K562 (cell line): ENCODE results near the gene LRGUK. TPM values are rescaled to one million over a fixed set of nuclear protein-coding genes. Genes with fewer than 3 reads are reported as not detected.

Experiments
- CTBP1 ChIP-seq: fragments of 450-650 bp; IDR thresholded peaks from 2 replicates; pipeline ENCODE4 v1.6.1; 2016; ENCODE audit warnings: borderline replicate concordance
- GABPA ChIP-seq: fragments of 200-800 bp; sonication (Bioruptor generic); conservative IDR thresholded peaks from 2 replicates; pipeline ENCODE4 v1.6.1; 2016; ENCODE audit warnings: low read depth, missing genetic modification characterization, missing compliant biosample characterization
- GATAD2B ChIP-seq: fragments of 450-650 bp; IDR thresholded peaks from 2 replicates; pipeline ENCODE4 v1.6.1; 2017; ENCODE audit warnings: mild to moderate bottlenecking, borderline replicate concordance
- HDAC2 ChIP-seq: fragments of 450-650 bp; IDR thresholded peaks from 2 replicates; pipeline ENCODE4 v1.6.1; 2016; ENCODE audit warnings: mild to moderate bottlenecking
- KLF16 ChIP-seq: IDR thresholded peaks from 2 replicates; pipeline ENCODE4 v1.6.1; 2016; ENCODE audit warnings: antibody characterized with exemption
- L3MBTL2 ChIP-seq: fragments of 450-650 bp; IDR thresholded peaks from 2 replicates; pipeline ENCODE4 v1.6.1; 2016; ENCODE audit warnings: mild to moderate bottlenecking, moderate library complexity
- MECOM ChIP-seq: fragments of 250-450 bp; sonication (Bioruptor Pico); IDR thresholded peaks from 2 replicates; pipeline ENCODE4 v1.8.0; 2022; ENCODE audit warnings: inconsistent platforms
- PHB2 ChIP-seq: fragments of 450-650 bp; IDR thresholded peaks from 2 replicates; pipeline ENCODE4 v1.6.1; 2017; ENCODE audit warnings: low read depth
- RAD21 ChIP-seq, 2 experiments: fragments of 250-450 bp in 1 of 2; fragments of 450-650 bp in 1 of 2; sonication (Bioruptor Pico) in 1 of 2; formaldehyde crosslinking in 1 of 2; IDR thresholded peaks in 1 of 2; conservative IDR thresholded peaks in 1 of 2; 2 replicates each; pipeline versions ENCODE4 v1.4.0 to v1.8.0; 2020 to 2022; ENCODE audit warnings: mild to moderate bottlenecking in 2 of 2, moderate library complexity in 1 of 2
- SMC3 ChIP-seq: conservative IDR thresholded peaks from 2 replicates; pipeline ENCODE4 v1.6.1; 2011; ENCODE audit warnings: low read depth, low read length, improper control_type of control experiment; ENCODE audit not compliant: insufficient read depth
- TAL1 ChIP-seq: fragments of 450-650 bp; IDR thresholded peaks from 2 replicates; pipeline ENCODE4 v1.6.1; 2016; ENCODE audit warnings: mild to moderate bottlenecking
- YBX1 ChIP-seq: fragments of 450-650 bp; IDR thresholded peaks from 2 replicates; pipeline ENCODE4 v1.7.1; 2016; ENCODE audit warnings: mild to moderate bottlenecking
- ZFP36 ChIP-seq: fragments of 150-350 bp; IDR thresholded peaks from 2 replicates; pipeline ENCODE4 v1.6.1; 2018; ENCODE audit warnings: low read length, low read depth; ENCODE audit not compliant: partially characterized antibody
- polyA plus RNA-seq, 8 experiments: library from polyadenylated mRNA; depleted of rRNA in 4 of 8; stranded (reverse) in 5 of 8; unstranded in 3 of 8; fragments of >200 nt; fragmentation: Nextera tagmentation in 2 of 8; fragmentation: Illumina TruSeq in 1 of 8; extraction: Ambion mirVana in 2 of 8; extraction: Trizol in 1 of 8; gene quantifications; 2 replicates each; pipeline versions ENCODE4 v1.2.1 to v1.2.3, GENCODE V29; 2011 to 2014; ENCODE audit warnings: inconsistent platforms in 1 of 8, missing spikeins in 1 of 8
- total RNA-seq, 7 experiments: library from RNA; depleted of rRNA in 6 of 7; stranded (reverse); fragments of >200 nt in 6 of 7; fragmentation: Illumina TruSeq in 2 of 7; extraction: Trizol in 2 of 7; gene quantifications; 2 replicates each; pipeline versions ENCODE4 v1.2.1 to v1.2.3, GENCODE V29; 2011 to 2021; ENCODE audit warnings: low replicate concordance in 1 of 7
- TF ChIP-seq, protein P1 (sequence below): fragments of 450-650 bp; IDR thresholded peaks from 2 replicates; pipeline ENCODE4 v1.6.1; 2017; ENCODE audit warnings: antibody characterized with exemption, mild to moderate bottlenecking
- TF ChIP-seq, protein P2 (sequence below): fragments of 450-650 bp; IDR thresholded peaks from 2 replicates; pipeline ENCODE4 v1.6.1; 2016; ENCODE audit warnings: mild to moderate bottlenecking

The LRGUK gene
- total and polyA plus RNA-seq, 9 of the 15 experiments (the other 6 are each of a cell fraction or from before 2014, with no cell fraction given): 0.04 to 0.33 (median 0.18) TPM

DNA sequence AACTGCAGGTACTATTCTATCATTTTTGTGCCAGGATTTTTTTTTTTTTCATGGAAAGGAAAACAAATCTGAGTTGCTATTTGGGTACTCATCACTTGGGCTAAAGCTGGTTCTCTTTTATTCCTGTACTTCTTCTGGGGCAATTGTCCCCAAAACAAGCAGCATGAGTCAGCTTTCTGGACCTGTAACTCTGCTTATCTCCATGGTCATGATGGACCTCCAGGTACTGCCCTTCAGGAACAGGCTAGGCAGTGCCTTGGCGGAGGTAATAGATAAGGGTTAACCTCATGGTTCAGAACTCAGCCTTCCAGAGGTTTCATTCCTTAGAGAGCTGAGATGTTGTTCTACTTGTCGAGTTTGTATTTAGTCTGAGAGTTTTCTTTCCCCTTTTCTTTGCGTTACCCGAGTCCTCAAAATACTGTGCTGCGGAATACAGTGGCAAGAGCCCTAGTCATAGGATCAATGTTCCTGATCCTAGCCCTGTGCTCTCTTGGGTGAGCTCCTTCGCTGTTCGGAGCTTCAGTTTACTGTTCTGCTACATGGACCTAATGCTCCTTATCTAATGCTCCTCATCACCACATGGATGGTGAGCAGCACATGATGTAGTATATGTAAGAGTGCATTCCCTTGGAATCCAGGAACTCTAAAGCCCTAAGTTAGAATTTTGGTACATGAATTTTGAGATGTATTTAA lies 74.6 kb downstream of the LRGUK start (continued):
- TF ChIP-seq, protein P1, sequence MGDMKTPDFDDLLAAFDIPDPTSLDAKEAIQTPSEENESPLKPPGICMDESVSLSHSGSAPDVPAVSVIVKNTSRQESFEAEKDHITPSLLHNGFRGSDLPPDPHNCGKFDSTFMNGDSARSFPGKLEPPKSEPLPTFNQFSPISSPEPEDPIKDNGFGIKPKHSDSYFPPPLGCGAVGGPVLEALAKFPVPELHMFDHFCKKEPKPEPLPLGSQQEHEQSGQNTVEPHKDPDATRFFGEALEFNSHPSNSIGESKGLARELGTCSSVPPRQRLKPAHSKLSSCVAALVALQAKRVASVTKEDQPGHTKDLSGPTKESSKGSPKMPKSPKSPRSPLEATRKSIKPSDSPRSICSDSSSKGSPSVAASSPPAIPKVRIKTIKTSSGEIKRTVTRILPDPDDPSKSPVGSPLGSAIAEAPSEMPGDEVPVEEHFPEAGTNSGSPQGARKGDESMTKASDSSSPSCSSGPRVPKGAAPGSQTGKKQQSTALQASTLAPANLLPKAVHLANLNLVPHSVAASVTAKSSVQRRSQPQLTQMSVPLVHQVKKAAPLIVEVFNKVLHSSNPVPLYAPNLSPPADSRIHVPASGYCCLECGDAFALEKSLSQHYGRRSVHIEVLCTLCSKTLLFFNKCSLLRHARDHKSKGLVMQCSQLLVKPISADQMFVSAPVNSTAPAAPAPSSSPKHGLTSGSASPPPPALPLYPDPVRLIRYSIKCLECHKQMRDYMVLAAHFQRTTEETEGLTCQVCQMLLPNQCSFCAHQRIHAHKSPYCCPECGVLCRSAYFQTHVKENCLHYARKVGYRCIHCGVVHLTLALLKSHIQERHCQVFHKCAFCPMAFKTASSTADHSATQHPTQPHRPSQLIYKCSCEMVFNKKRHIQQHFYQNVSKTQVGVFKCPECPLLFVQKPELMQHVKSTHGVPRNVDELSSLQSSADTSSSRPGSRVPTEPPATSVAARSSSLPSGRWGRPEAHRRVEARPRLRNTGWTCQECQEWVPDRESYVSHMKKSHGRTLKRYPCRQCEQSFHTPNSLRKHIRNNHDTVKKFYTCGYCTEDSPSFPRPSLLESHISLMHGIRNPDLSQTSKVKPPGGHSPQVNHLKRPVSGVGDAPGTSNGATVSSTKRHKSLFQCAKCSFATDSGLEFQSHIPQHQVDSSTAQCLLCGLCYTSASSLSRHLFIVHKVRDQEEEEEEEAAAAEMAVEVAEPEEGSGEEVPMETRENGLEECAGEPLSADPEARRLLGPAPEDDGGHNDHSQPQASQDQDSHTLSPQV: peak; percentile 73
- TF ChIP-seq L3MBTL2 (peak; percentile 74; the same call in 1 of the 2 replicates), ZFP36 (peak; percentile 12), GATAD2B (peak; percentile 87), GABPA (tag) (no peak), TAL1 (peak; percentile 87), RAD21 (CRISPR knock-in tag; conservative IDR thresholded peaks at IDR 0.05 in 1 of 2, IDR thresholded peaks at IDR 0.05 in 1 of 2) (no peak), MECOM (CRISPR knock-in tag) (peak; percentile 73), YBX1 (no peak), HDAC2 (peak; percentile 79), PHB2 (no peak), SMC3 (no peak), KLF16 (peak; percentile 50; the same call in 1 of the 2 replicates), CTBP1 (peak; percentile 95)
- TF ChIP-seq, protein P2, sequence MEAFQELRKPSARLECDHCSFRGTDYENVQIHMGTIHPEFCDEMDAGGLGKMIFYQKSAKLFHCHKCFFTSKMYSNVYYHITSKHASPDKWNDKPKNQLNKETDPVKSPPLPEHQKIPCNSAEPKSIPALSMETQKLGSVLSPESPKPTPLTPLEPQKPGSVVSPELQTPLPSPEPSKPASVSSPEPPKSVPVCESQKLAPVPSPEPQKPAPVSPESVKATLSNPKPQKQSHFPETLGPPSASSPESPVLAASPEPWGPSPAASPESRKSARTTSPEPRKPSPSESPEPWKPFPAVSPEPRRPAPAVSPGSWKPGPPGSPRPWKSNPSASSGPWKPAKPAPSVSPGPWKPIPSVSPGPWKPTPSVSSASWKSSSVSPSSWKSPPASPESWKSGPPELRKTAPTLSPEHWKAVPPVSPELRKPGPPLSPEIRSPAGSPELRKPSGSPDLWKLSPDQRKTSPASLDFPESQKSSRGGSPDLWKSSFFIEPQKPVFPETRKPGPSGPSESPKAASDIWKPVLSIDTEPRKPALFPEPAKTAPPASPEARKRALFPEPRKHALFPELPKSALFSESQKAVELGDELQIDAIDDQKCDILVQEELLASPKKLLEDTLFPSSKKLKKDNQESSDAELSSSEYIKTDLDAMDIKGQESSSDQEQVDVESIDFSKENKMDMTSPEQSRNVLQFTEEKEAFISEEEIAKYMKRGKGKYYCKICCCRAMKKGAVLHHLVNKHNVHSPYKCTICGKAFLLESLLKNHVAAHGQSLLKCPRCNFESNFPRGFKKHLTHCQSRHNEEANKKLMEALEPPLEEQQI: 0 out of 2 replicates have a peak, but pooled peaks have one; percentile 32
